Mucosa of descending colon (tissue), 3 donors: ENCODE results near the gene TMEM39A. TPM values are rescaled to one million over a fixed set of nuclear protein-coding genes. Genes with fewer than 3 reads are reported as not detected.

Experiments
- ATAC-seq: fragments of 200-7000 bp; cut with Tn5 transposase; one replicate; pipeline ENCODE4 v1.9.1; 2020; ENCODE audit warnings: mild to moderate bottlenecking, moderate library complexity
- DNase-seq, 3 donors: peaks; one replicate each; pipeline ENCODE4 v3.0.0-alpha.2; 2020
- H3K36me3 ChIP-seq: fragments of 200-600 bp; one replicate; pipeline ENCODE4 v1.8.0; 2021; ENCODE audit warnings: low read depth, mild to moderate bottlenecking
- H3K4me1 ChIP-seq: fragments of 200-600 bp; one replicate; pipeline ENCODE4 v1.8.0; 2021; ENCODE audit warnings: low read depth, mild to moderate bottlenecking
- H3K4me3 ChIP-seq: fragments of 200-600 bp; one replicate; pipeline ENCODE4 v1.8.0; 2021; ENCODE audit warnings: mild to moderate bottlenecking
- H3K9me3 ChIP-seq: fragments of 200-600 bp; one replicate; pipeline ENCODE4 v1.8.0; 2021; ENCODE audit warnings: mild to moderate bottlenecking
- CTCF ChIP-seq: fragments of 200-600 bp; IDR thresholded peaks from one replicate; pipeline ENCODE4 v1.8.0; 2022; ENCODE audit warnings: antibody characterized with exemption, mild to moderate bottlenecking
- intact Hi-C, 2 donors: fragments of 100-400 bp; cut with DNase I in 1 of 2; cut with micrococcal nuclease in 1 of 2; formaldehyde crosslinking; loops; one replicate each; pipeline versions ENCODE4 v1.11.0 to v1.11.1; 2022; cut with DNase I, micrococcal nuclease
- total RNA-seq, 3 donors: library from RNA; stranded (reverse); fragmentation: NEBNext Ultra II Directional in 2 of 3; extraction: Animal tissue kit (Norgen Biotek cat#: 25700) in 2 of 3; gene quantifications; one replicate each; pipeline versions ENCODE4 v1.2.1 to v1.2.4, GENCODE V29; 2021 to 2023
- donor health status: DM: no; HTN: no; CAD: no; lungs with moderate emphysema.
- donor health status: DM: no; HTN: no; CAD: no.
- donor health status: DM: no; HTN: yes; CAD: no.

TMEM39A gene
- total RNA-seq, 3 donors from 2014 or later, result 24.0 to 32.2 (median 26.5) TPM

GRCh38 chr3:119405315-119405714 lies 58.1 kb downstream of the TMEM39A start:
- DNase-seq (no peak), ATAC-seq (no peak)
- no peaks in the 10 kb centered on the region for H3K9me3 ChIP-seq
- TF ChIP-seq CTCF, result no peak
- H3K36me3 ChIP-seq, result no peaks in the 10 kb centered on the region
- intact Hi-C loops, result no loop called here
- H3K4me3 ChIP-seq, result no peak overlapping the region
- no peaks in the 10 kb centered on the region for H3K4me1 ChIP-seq

GRCh38 chr3:119403201-119403600 lies 60.2 kb downstream of the TMEM39A start:
- ATAC-seq, result no peak
- Histone ChIP-seq H3K4me3 (no peak overlapping the region), H3K9me3 (no peaks in the 10 kb centered on the region), H3K4me1 (no peaks in the 10 kb centered on the region), H3K36me3 (no peaks in the 10 kb centered on the region)
- intact Hi-C loops, result no loop called here
- TF ChIP-seq CTCF, result no peak
- DNase-seq, result no peak

- ATAC-seq, result no peak
- Histone ChIP-seq H3K4me3 (no peak overlapping the region), H3K9me3 (no peaks in the 10 kb centered on the region), H3K36me3 (no peaks in the 10 kb centered on the region), H3K4me1 (no peaks in the 10 kb centered on the region)
- no peak for DNase-seq
- intact Hi-C loops, result no loop called here
- no peak for TF ChIP-seq CTCF
Measured at GRCh38 chr3:119402791-119403190, 60.6 kb downstream of the TMEM39A start.

- intact Hi-C loops, result no loop called here
Measured at GRCh38 chr3:119401503-119402440, 61.6 kb downstream of the TMEM39A start.

GRCh38 chr3:119401069-119401468 lies 62.3 kb downstream of the TMEM39A start:
- Histone ChIP-seq H3K9me3 (no peaks in the 10 kb centered on the region), H3K4me3 (no peak overlapping the region), H3K4me1 (no peaks in the 10 kb centered on the region), H3K36me3 (no peaks in the 10 kb centered on the region)
- no peak for DNase-seq
- no peak for TF ChIP-seq CTCF
- intact Hi-C loops, result no loop called here
- ATAC-seq, result no peak

More at GRCh38 chr3:119401503-119402440, 61.6 kb downstream of the TMEM39A start:
- Histone ChIP-seq H3K4me3 (no peak overlapping the region), H3K9me3 (no peaks in the 10 kb centered on the region), H3K4me1 (no peaks in the 10 kb centered on the region), H3K36me3 (no peaks in the 10 kb centered on the region)
- TF ChIP-seq CTCF, result no peak
- ATAC-seq, result peak; percentile 36
- DNase-seq, result no peak
